Common myeloid progenitor, CD34-positive (primary cell): Measurements from ENCODE around the gene PCED1B. TPM values are rescaled to one million over a fixed set of nuclear protein-coding genes. Genes with fewer than 3 reads are reported as not detected.

ENCODE experiments used
- CTCF ChIA-PET: fragments of 350-600 bp; sonication (Branson Sonifier 250); formaldehyde crosslinking; loops from one replicate; lab custom pipeline; 2021; ENCODE audit warnings: antibody characterized with exemption; lab: Charles Lee
- POLR2A ChIA-PET: fragments of 350-600 bp; sonication (Branson Sonifier 250); formaldehyde crosslinking; loops from one replicate; lab custom pipeline; 2021; ENCODE audit warnings: antibody characterized with exemption; lab: Charles Lee
- DNase-seq, 3 donors: peaks; one replicate each; pipeline versions ENCODE4 v3.0.0 to v3.0.0-alpha.2; 2013
- H3K27ac ChIP-seq, 2 experiments: 1 replicate in 1 of 2; 2 replicates in 1 of 2; pipeline ENCODE4 v1.7.0; 2013; ENCODE audit warnings: inconsistent platforms in 2 of 2, low read length in 2 of 2, mild to moderate bottlenecking in 2 of 2, low read depth in 1 of 2, moderate library complexity in 1 of 2; ENCODE audit not compliant: severe bottlenecking in 2 of 2, insufficient read depth in 1 of 2, poor library complexity in 1 of 2
- H3K27me3 ChIP-seq, 5 experiments: replicated peaks in 2 of 5; 1 replicate in 3 of 5; 2 replicates in 2 of 5; pipeline versions ENCODE4 v1.6.1 to v1.7.0; 2013; ENCODE audit warnings: low read length in 4 of 5, mild to moderate bottlenecking in 2 of 5, moderate library complexity in 2 of 5, inconsistent platforms in 1 of 5; ENCODE audit not compliant: insufficient read depth in 5 of 5, control insufficient read depth in 4 of 5
- H3K36me3 ChIP-seq, 4 experiments: 1 replicate in 2 of 4; 2 replicates in 2 of 4; pipeline versions ENCODE4 v1.6.1 to v1.7.0; 2013; ENCODE audit warnings: low read length in 3 of 4, control low read depth in 1 of 4, mild to moderate bottlenecking in 1 of 4; ENCODE audit not compliant: control insufficient read depth in 4 of 4, insufficient read depth in 4 of 4
- H3K4me1 ChIP-seq, 4 experiments: 1 replicate in 3 of 4; 2 replicates in 1 of 4; pipeline versions ENCODE4 v1.6.1 to v1.7.1; 2013; ENCODE audit warnings: low read length in 3 of 4, mild to moderate bottlenecking in 3 of 4, control low read depth in 1 of 4, inconsistent platforms in 1 of 4, moderate library complexity in 1 of 4; ENCODE audit not compliant: control insufficient read depth in 4 of 4, insufficient read depth in 4 of 4; ENCODE audit errors: control extremely low read depth in 1 of 4
- H3K4me3 ChIP-seq, 7 experiments: 1 replicate in 4 of 7; 2 replicates in 3 of 7; pipeline versions ENCODE4 v1.5.1 to v1.7.0; 2013; ENCODE audit warnings: mild to moderate bottlenecking in 7 of 7, low read length in 6 of 7, moderate library complexity in 6 of 7, inconsistent platforms in 2 of 7, low read depth in 2 of 7, control low read depth in 1 of 7; ENCODE audit not compliant: insufficient read depth in 4 of 7, control insufficient read depth in 1 of 7; ENCODE audit errors: extremely low read depth in 1 of 7
- H3K9me3 ChIP-seq, 5 experiments: 1 replicate in 4 of 5; 2 replicates in 1 of 5; pipeline versions ENCODE4 v1.6.1 to v1.7.1; 2013; ENCODE audit warnings: low read length in 4 of 5, mild to moderate bottlenecking in 2 of 5, inconsistent platforms in 1 of 5, low read depth in 1 of 5, moderate library complexity in 1 of 5; ENCODE audit not compliant: control insufficient read depth in 4 of 5, insufficient read depth in 2 of 5; ENCODE audit errors: control extremely low read depth in 1 of 5
- WGBS: methylation state at CpG from one replicate; pipeline ENCODE4 v1.1.5; 2013; ENCODE audit not compliant: insufficient coverage; 5-methylcytosine and 5-hydroxymethylcytosine counted together
- polyA plus RNA-seq: library from polyadenylated mRNA; unstranded; fragments of 120-200 nt; gene quantifications from one replicate; pipeline ENCODE4 v1.2.1, GENCODE V29; 2013

Gene PCED1B, protein sequence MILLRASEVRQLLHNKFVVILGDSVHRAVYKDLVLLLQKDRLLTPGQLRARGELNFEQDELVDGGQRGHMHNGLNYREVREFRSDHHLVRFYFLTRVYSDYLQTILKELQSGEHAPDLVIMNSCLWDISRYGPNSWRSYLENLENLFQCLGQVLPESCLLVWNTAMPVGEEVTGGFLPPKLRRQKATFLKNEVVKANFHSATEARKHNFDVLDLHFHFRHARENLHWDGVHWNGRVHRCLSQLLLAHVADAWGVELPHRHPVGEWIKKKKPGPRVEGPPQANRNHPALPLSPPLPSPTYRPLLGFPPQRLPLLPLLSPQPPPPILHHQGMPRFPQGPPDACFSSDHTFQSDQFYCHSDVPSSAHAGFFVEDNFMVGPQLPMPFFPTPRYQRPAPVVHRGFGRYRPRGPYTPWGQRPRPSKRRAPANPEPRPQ
- 0.79 TPM for polyA plus RNA-seq

DNA sequence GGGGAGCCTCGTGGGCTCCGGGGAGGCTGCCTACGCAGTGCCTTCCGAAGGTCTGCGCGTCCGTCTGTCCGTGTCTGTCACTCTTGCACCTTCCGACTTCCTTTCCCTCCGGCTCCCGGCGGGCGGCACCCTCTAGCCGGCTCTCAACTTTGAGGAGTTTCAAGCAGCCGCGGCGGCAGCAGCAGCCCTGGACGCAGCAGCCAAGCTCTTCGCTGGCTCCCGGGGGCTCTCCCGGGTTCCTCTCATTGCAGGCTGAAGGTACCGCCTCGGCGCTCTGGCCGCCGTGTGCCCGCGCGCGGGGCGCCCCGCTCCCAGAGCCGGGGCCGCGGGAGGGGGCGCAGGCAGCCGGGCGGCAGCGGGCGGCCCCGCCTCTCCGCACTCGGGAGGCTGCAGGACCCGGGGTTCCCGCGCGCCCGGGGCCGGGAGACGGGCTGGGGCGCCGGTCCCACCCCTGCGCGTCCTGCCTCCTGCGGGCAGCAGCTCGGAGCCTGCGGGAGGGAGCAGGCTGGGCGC, at the start of gene PCED1B, which contains the start of gene AMIGO2:
TSS of gene PCED1B (plus strand) at position 154 of the 513 bp plus-strand sequence. CDS start 155,443 bp downstream, outside the sequence.
TSS of gene AMIGO2 (minus strand) at position 492 of the 513 bp plus-strand sequence. CDS start 957 bp downstream, outside the sequence.
- peaks cover 13 to 37% (median 26%) of the 10 kb centered on the region in 4 experiments for H3K4me1 ChIP-seq
- H3K27ac ChIP-seq, result no peak within 1 kb of the TSS
- H3K36me3 ChIP-seq, result no peaks in the 10 kb centered on the region
- ChIA-PET CTCF (interaction anchor here (0.9 to 3.8 kb wide), 6 partner anchors 10 to 318 kb away, joined by 3 to 23 read pairs (median 6); no protein-coding TSS in a partner anchor), POLR2A (interaction anchor here (0.9 to 1.0 kb wide), 2 partner anchors 128 to 1081 kb away, joined by 3 to 4 read pairs; no protein-coding TSS in a partner anchor)
- peaks cover 0 to 9% (median 2%) of the 10 kb centered on the region in 5 experiments for H3K27me3 ChIP-seq
- DNase-seq, result peak; percentile 40 to 59 (median 44)
- 0% methylated on average over 51 of the region's 58 CpGs for WGBS
- no peaks in the 10 kb centered on the region for H3K9me3 ChIP-seq
- peak within 1 kb of the TSS; percentile 37 to 88 (median 76) for H3K4me3 ChIP-seq

GRCh38 chr12:47029903-47030302, 49.5 kb upstream of the PCED1B start:
- DNase-seq, result no peak
- 100% methylated on average over 1 of the region's 2 CpGs for WGBS
- Histone ChIP-seq H3K36me3 (no peaks in the 10 kb centered on the region), H3K27me3 (no peaks in the 10 kb centered on the region), H3K9me3 (no peaks in the 10 kb centered on the region), H3K4me3 (no peak overlapping the region), H3K4me1 (peaks cover 0 to 4% (median 1%) of the 10 kb centered on the region in 4 experiments), H3K27ac (no peak overlapping the region)
- ChIA-PET CTCF (no interaction called here), POLR2A (no interaction called here)

DNA sequence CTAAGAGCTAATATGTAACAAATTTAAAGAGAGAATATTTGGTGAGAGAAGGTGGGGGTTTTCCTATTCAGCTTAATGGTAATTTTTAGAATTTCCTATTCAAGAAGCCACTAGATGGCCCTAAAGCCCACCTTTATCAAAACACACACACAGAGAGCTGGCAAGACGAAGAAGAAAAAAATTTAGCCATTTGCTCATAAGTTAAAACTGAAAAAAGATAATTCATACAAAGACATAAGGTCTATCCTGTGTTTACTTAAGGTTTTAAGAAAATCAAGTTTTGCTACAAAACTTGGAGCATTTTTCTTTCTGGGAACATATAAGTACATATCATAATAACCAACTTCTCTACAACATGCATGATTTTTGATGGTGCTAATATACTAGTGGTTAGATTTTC, 46.8 kb upstream of the PCED1B start:
- peak; percentile 61 to 83 (median 78) for DNase-seq
- no CpG with 5 or more reads among the region's 1 CpG for WGBS
- H3K9me3 ChIP-seq, result no peaks in the 10 kb centered on the region
- CTCF ChIA-PET, result interaction anchor here (0.9 to 4.2 kb wide), 26 partner anchors 10 to 654 kb away, joined by 3 to 44 read pairs (median 4); partner anchors contain the start of genes AMIGO2 and PCED1B
- peaks cover 0 to 4% (median 1%) of the 10 kb centered on the region in 4 experiments for H3K4me1 ChIP-seq
- no peaks in the 10 kb centered on the region for H3K27me3 ChIP-seq
- POLR2A ChIA-PET, result no interaction called here
- no peak overlapping the region for H3K4me3 ChIP-seq
- H3K27ac ChIP-seq, result no peak overlapping the region
- H3K36me3 ChIP-seq, result no peaks in the 10 kb centered on the region

DNA sequence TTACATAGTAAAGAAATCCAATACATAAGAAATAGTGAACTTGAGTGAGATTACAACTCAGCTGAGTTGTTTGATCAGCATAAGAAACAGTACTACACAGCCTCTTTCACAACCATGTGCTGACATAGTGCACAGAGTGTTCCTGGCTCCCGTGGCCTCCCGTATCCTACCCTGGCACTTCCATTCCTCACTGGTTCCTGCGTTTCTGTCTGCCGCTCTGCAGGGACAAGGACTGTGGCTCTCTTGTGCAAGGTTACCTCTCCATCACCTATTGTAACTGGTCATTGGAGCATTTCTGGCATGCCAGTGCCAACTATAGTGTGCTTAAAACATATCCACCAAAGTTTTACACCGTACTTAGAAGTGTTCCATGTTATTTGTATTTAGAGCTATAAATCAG, 46.3 kb upstream of the PCED1B start:
- ChIA-PET CTCF (interaction anchor here (0.9 to 4.2 kb wide), 26 partner anchors 9 to 653 kb away, joined by 3 to 44 read pairs (median 4); partner anchors contain the start of genes AMIGO2 and PCED1B), POLR2A (no interaction called here)
- Histone ChIP-seq H3K36me3 (no peaks in the 10 kb centered on the region), H3K4me1 (peaks cover 0 to 7% (median 3%) of the 10 kb centered on the region in 4 experiments), H3K27me3 (no peaks in the 10 kb centered on the region), H3K9me3 (no peaks in the 10 kb centered on the region), H3K4me3 (no peak overlapping the region), H3K27ac (no peak overlapping the region)
- no peak for DNase-seq
- WGBS, result 82% methylated on average over 4 of the region's 5 CpGs

DNA sequence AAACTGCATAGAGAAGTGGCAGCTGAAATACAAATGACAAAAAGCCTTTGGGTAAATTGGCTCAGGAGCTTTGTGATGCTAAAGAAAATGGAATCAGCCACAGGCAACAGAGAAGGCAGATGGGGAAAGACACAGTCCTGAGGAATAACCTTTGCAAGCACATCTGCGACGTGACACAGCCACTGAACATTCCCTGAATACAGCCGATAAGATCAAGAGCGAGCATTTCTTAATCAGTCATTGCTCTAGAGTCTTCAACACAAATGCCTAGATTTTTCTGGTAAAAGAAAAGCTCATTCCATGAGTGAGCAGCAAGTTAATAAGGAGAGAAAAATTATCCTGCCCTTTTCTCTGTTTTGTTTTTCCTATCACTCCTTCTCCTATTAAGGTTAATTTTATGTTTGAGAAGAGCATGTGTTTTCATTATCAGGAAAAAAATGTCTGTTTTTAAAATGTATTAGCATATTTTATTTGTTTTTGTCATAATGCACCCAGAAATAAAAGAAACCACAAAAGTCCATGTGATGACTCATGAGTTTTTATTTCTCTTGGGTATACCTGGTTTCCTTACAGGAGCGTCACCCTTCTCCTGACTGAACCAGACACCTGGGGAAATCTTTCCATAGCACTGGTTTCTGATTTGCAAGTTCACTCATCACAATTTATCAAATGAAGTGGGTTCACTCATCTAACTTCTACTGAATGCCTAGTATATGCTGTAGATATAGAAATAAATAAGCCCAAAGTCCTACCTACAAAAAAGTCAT, 45.4 kb upstream of the PCED1B start:
- peak in 2 of 3 donors; percentile 8 to 17 for DNase-seq
- WGBS, result 56% methylated on average over 1 of the region's 5 CpGs
- Histone ChIP-seq H3K4me1 (peaks cover 0 to 10% (median 7%) of the 10 kb centered on the region in 4 experiments), H3K27me3 (no peaks in the 10 kb centered on the region), H3K9me3 (no peaks in the 10 kb centered on the region), H3K27ac (no peak overlapping the region), H3K4me3 (no peak overlapping the region), H3K36me3 (no peaks in the 10 kb centered on the region)
- ChIA-PET POLR2A (no interaction called here), CTCF (interaction anchor here (0.9 to 4.2 kb wide), 10 partner anchors 13 to 652 kb away, joined by 3 to 44 read pairs (median 7); no protein-coding TSS in a partner anchor)

- H3K27ac ChIP-seq, result no peak overlapping the region
- no peaks in the 10 kb centered on the region for H3K36me3 ChIP-seq
- peaks cover 0 to 10% (median 7%) of the 10 kb centered on the region in 4 experiments for H3K4me1 ChIP-seq
- POLR2A ChIA-PET, result no interaction called here
- no peak overlapping the region for H3K4me3 ChIP-seq
- 100% methylated on average over 2 of the region's 2 CpGs for WGBS
- H3K27me3 ChIP-seq, result no peaks in the 10 kb centered on the region
- DNase-seq, result no peak
- CTCF ChIA-PET, result interaction anchor here (0.7 to 4.2 kb wide), 8 partner anchors 10 to 652 kb away, joined by 3 to 44 read pairs (median 12); no protein-coding TSS in a partner anchor
- H3K9me3 ChIP-seq, result no peaks in the 10 kb centered on the region
Observed at GRCh38 chr12:47034661-47035060, 44.8 kb upstream of the PCED1B start.
